GM12878 (cell line): ENCODE measurements around the gene GUK1.

Source experiments
- CEBPB ChIP-seq, 2 experiments: fragments of 150-350 bp in 1 of 2; IDR thresholded peaks; 2 replicates each; pipeline ENCODE4 v1.6.1; 2012 to 2014; ENCODE audit warnings: low read depth in 2 of 2, low read length in 2 of 2, borderline replicate concordance in 1 of 2, inconsistent platforms in 1 of 2
- CHD1 ChIP-seq: IDR thresholded peaks from 2 replicates; pipeline ENCODE4 v1.6.1; 2012; ENCODE audit warnings: low read depth, low read length, improper control_type of control experiment
- CTCF ChIP-seq, 3 experiments: IDR thresholded peaks in 2 of 3; conservative IDR thresholded peaks in 1 of 3; 2 replicates each; pipeline ENCODE4 v1.5.1; 2011; ENCODE audit warnings: low read depth in 3 of 3, low read length in 3 of 3, mild to moderate bottlenecking in 3 of 3, control low read depth in 2 of 3, moderate library complexity in 2 of 3, inconsistent platforms in 1 of 3, mixed read lengths in 1 of 3; ENCODE audit not compliant: control insufficient read depth in 2 of 3, insufficient read depth in 1 of 3; ENCODE audit errors: extremely low read depth in 1 of 3
- EP300 ChIP-seq, 2 experiments: fragments of 150-350 bp in 1 of 2; IDR thresholded peaks; 2 replicates each; pipeline ENCODE4 v1.6.1; 2011 to 2012; ENCODE audit warnings: low read depth in 2 of 2, low read length in 2 of 2, borderline replicate concordance in 1 of 2, improper control_type of control experiment in 1 of 2, inconsistent platforms in 1 of 2; ENCODE audit not compliant: control insufficient read depth in 1 of 2
- EZH2 ChIP-seq: IDR thresholded peaks from 2 replicates; pipeline ENCODE4 v1.6.1; 2012; ENCODE audit warnings: low read depth, mild to moderate bottlenecking, control low read depth, inconsistent platforms, low read length, borderline replicate concordance; ENCODE audit not compliant: control insufficient read depth
- HDAC2 ChIP-seq: fragments of 200-600 bp; sonication (generic); IDR thresholded peaks from 2 replicates; pipeline ENCODE4 v1.6.1; 2017
- JUND ChIP-seq: IDR thresholded peaks from 2 replicates; pipeline ENCODE4 v1.6.1; 2012; ENCODE audit warnings: low read depth, mild to moderate bottlenecking, low read length, improper control_type of control experiment, moderate library complexity
- RELB ChIP-seq: fragments of 450-650 bp; IDR thresholded peaks from 2 replicates; pipeline ENCODE4 v1.6.1; 2017; ENCODE audit warnings: low read depth, mild to moderate bottlenecking, moderate library complexity
- REST ChIP-seq: IDR thresholded peaks from 2 replicates; pipeline ENCODE4 v1.6.1; 2012; ENCODE audit warnings: mild to moderate bottlenecking, low read depth, low read length
- TCF12 ChIP-seq: IDR thresholded peaks from 2 replicates; pipeline ENCODE4 v1.6.1; 2011; ENCODE audit warnings: low read depth, mild to moderate bottlenecking, low read length
- ZBED1 ChIP-seq: IDR thresholded peaks from 2 replicates; pipeline ENCODE4 v1.6.1; 2016; ENCODE audit warnings: borderline replicate concordance

- TF ChIP-seq CEBPB (IDR thresholded peaks at IDR 0.05; ENCODE audit: borderline replicate concordance in 1 of 2, low read depth in 2 of 2, low read length in 2 of 2), result no peak
- TF ChIP-seq CTCF (IDR thresholded peaks at IDR 0.05 in 2 of 3, conservative IDR thresholded peaks at IDR 0.05 in 1 of 3; ENCODE audit: control insufficient read depth in 2 of 3, extremely low read depth in 1 of 3, insufficient read depth in 1 of 3, low read depth in 3 of 3, low read length in 3 of 3), result no peak
- no peak for TF ChIP-seq EP300 (IDR thresholded peaks at IDR 0.05; ENCODE audit: borderline replicate concordance in 1 of 2, control insufficient read depth in 1 of 2, low read depth in 2 of 2, low read length in 2 of 2)
- TF ChIP-seq REST, result no peak
- no peak for TF ChIP-seq TCF12
- no peak for TF ChIP-seq CHD1
- TF ChIP-seq EZH2, result no peak
- TF ChIP-seq JUND, result no peak
- TF ChIP-seq HDAC2, result no peak
- TF ChIP-seq ZBED1, result no peak
- no peak for TF ChIP-seq RELB
Measured at GRCh38 chr1:228118040-228118439, 22.0 kb upstream of the GUK1 start.
